ENCODE results near the gene TSPAN14.

DNA sequence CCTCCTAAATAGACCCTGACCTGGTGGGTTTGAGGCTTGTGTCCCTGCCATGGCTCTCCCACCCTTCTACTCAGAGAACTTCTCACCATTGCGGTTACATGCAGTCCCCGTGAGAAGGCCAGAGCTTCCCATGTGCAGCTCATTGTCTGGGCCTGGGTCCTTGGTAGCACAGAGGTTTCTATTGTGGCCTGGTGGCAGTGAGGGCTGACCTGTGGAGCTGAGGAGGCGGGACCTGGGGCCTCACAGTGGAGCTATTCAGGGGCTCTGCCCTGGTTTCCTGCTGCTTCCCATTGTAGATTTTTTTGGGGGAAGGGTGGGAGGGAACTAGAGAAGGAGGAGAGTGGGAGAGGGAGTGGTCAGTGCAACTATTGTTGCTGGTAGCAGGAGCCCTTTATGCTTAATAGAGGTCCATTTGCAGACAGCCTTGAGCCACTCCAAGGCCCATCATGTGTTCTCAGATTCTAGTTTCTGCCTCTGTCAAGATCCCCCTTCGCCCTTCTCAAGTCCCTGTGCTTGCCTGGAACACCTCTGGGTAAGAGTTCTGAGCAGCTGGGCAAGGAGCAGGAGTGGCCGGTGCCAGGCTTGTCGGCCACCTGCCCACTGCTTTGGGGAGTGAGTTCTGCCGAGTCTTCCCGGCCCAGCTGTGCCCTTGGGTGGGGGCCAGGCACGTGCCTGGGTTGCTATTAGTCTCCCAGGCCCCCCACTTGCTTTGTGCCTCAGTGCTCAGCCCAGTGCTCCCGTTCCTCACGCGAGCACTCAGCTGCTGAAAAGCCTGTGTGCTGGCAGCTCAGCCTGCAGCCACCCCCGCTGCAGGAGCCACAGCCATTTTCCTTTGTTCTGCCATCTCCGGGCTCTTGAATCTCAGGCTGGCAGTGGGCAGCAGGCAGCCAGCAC, 10.7 kb downstream of the TSPAN14 start:
- TF ChIP-seq POLR2AphosphoS5 (IDR thresholded peaks at IDR 0.05; ENCODE audit: low read depth, low read length): no peak
- TF ChIP-seq POLR2A (IDR thresholded peaks at IDR 0.05; ENCODE audit: low read depth, low read length): no peak
- TF ChIP-seq PAX5 (IDR thresholded peaks at IDR 0.05; ENCODE audit: insufficient read depth, low read length, severe bottlenecking): no peak
- TF ChIP-seq TAF1 (IDR thresholded peaks at IDR 0.05; ENCODE audit: low read depth, low read length): no peak
- no peak for TF ChIP-seq SPI1 (IDR thresholded peaks at IDR 0.05; ENCODE audit: low read depth, low read length)
